ENCODE measurements around the gene ARRDC3.

DNA sequence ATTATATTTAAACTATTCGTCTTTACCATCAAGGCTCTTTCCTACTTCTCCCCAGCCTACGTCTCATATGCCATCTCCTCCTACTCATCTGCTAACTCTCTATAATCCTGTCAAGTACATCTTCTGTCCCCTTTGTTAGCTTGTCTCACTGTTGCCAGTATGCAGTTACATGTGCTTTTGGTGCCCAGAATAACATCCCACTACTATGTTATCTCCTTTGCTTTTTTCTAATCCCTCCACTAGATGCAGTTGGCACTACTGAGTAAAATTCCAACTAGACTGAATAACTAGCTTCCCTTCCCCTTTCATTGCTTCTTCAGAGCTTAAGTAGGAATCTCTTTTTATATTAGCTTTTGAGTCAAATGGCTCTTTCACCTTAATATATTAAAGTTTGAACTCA is 3.0 kb upstream of the ARRDC3 start:
- TF ChIP-seq, protein P1, sequence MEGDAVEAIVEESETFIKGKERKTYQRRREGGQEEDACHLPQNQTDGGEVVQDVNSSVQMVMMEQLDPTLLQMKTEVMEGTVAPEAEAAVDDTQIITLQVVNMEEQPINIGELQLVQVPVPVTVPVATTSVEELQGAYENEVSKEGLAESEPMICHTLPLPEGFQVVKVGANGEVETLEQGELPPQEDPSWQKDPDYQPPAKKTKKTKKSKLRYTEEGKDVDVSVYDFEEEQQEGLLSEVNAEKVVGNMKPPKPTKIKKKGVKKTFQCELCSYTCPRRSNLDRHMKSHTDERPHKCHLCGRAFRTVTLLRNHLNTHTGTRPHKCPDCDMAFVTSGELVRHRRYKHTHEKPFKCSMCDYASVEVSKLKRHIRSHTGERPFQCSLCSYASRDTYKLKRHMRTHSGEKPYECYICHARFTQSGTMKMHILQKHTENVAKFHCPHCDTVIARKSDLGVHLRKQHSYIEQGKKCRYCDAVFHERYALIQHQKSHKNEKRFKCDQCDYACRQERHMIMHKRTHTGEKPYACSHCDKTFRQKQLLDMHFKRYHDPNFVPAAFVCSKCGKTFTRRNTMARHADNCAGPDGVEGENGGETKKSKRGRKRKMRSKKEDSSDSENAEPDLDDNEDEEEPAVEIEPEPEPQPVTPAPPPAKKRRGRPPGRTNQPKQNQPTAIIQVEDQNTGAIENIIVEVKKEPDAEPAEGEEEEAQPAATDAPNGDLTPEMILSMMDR (IDR thresholded peaks at IDR 0.05) = no peak
- TF ChIP-seq POLR2A (IDR thresholded peaks at IDR 0.05) = no peak
